ENCODE measurements around the gene MRPL24. TPM values are rescaled to one million over a fixed set of nuclear protein-coding genes. Genes with fewer than 3 reads are reported as not detected.

The MRPL24 gene
- total and polyA plus RNA-seq, 9 of the 15 experiments (the other 6 are each of a cell fraction or from before 2014, with no cell fraction given) = 74.3 to 267 (median 113) TPM

- TF ChIP-seq E2F6 (IDR thresholded peaks at IDR 0.05; ENCODE audit: borderline replicate concordance in 1 of 2, extremely low read depth in 1 of 2, insufficient read depth in 1 of 2, insufficient read length in 1 of 2, low read depth in 1 of 2, low read length in 1 of 2, poor library complexity in 1 of 2, severe bottlenecking in 1 of 2) (peak in 1 of 2 experiments; percentile 3), KDM5B (IDR thresholded peaks at IDR 0.05; ENCODE audit: insufficient replicate concordance, low read depth, low read length) (peak; percentile 49), NFXL1 (CRISPR knock-in tag; IDR thresholded peaks at IDR 0.05) (no peak), SIN3A (IDR thresholded peaks at IDR 0.05; ENCODE audit: borderline replicate concordance in 2 of 2, control insufficient read depth in 1 of 2, low read depth in 2 of 2, low read length in 2 of 2) (peak; percentile 39 to 70; a peak in 1 of 4 replicates), ZFP30 (CRISPR knock-in tag; IDR thresholded peaks at IDR 0.05; ENCODE audit: borderline replicate concordance) (no peak)
These were observed 9.3 kb upstream of the MRPL24 start (continued) for GRCh38 chr1:156750191-156750672.

DNA sequence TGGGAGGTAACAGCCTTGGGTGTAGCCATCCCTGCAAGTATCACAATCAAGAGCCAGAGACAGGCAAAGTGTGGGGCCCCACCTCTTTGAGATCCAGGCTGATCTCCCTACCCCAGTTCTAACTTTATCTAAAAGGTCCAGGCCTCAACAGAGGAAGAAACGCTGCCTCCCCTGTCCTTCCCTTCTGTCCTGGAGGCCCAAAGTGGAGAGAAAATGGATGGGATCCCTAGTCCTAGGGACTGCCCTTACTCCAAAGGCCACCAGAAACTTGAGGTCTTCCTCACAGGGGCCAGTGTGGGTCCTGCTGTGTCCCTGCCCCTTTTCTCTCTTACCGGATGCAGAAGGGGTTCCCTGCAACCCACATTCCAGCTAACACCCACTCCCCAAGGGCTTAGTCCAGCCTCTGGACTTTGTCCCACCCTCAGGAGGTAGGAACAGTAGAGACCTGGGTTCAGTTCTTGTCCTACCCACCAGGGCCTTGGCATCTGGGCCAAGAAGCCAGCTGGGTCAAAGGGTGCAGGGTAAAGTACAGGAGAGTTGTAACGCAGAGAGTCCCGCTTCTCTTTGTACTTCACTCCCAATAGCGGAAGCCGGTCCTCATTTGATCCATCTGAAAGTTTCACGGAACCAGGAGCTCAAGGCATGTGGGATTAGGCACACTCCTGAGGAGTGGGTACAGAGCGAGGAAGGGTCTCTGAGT lies 8.7 kb upstream of the MRPL24 start:
- POLR2A ChIA-PET = interaction anchor here (0.6 to 1.1 kb wide), 3 partner anchors 8 to 365 kb away, joined by 3 to 7 read pairs (median 4); partner anchors contain the start of gene MRPL24
- ATAC-seq (peak; percentile 33), FAIRE-seq (peak; percentile 81), DNase-seq (ENCODE audit: extremely low read depth in 1 of 4, low spot score in 3 of 4) (peak in 2 of 4 experiments; percentile 62 to 78)
- no peaks in the 10 kb centered on the region for H3K9me1 ChIP-seq (ENCODE audit: control insufficient read depth, insufficient read depth, low read length)
- peak overlapping the region; percentile 94 to 96 for H3K9ac ChIP-seq (ENCODE audit: insufficient read depth in 1 of 2, low read depth in 2 of 2, low read length in 2 of 2)
- CTCF ChIA-PET (ENCODE audit: low intra/inter-chr PET ratio) = no interaction called here
- peaks cover 47% of the 10 kb centered on the region for H3K36me3 ChIP-seq (ENCODE audit: control insufficient read depth, insufficient read depth, low read length)
- BruUV-seq (replicated peaks) = no TSS peak
- no peak overlapping the region for H2AFZ ChIP-seq (ENCODE audit: low read depth, low read length)
- peak overlapping the region; percentile 95 for H3K4me3 ChIP-seq
- no peaks in the 10 kb centered on the region for H3K27me3 ChIP-seq (ENCODE audit: control insufficient read depth in 2 of 2, insufficient read depth in 2 of 2, low read length in 2 of 2)
- in situ Hi-C loops (cut with MboI) (loop anchor here (25.0 kb wide), 1 partner anchor 1437 kb away; the partner anchor contains the start of genes FDPS, PKLR and RUSC1), intact Hi-C loops (cut with micrococcal nuclease) (loop anchor here (2.0 kb wide), 1 partner anchor 17 kb away; the partner anchor contains the start of gene PRCC)
- no peaks in the 10 kb centered on the region for H3K9me3 ChIP-seq (replicated peaks; ENCODE audit: control insufficient read depth, insufficient read depth, low read depth, low read length)
- WGBS (ENCODE audit: insufficient coverage, low coverage, missing lambda C conversion rate) = 0% methylated on average over 8 of the region's 8 CpGs
- peaks cover 26% of the 10 kb centered on the region for H4K20me1 ChIP-seq (replicated peaks; ENCODE audit: control insufficient read depth, insufficient read depth, low read length)
- peaks cover 90% of the 10 kb centered on the region for H3K79me2 ChIP-seq (ENCODE audit: control insufficient read depth, insufficient read depth, low read length)
- peaks cover 34 to 39% of the 10 kb centered on the region in 2 experiments for H3K4me1 ChIP-seq (replicated peaks in 1 of 2; ENCODE audit: control insufficient read depth in 2 of 2, insufficient read depth in 2 of 2, low read length in 2 of 2)
- peak overlapping the region; percentile 97 for H3K4me2 ChIP-seq (ENCODE audit: insufficient read depth, low read length)
- peak overlapping the region; percentile 89 for H3K27ac ChIP-seq (ENCODE audit: extremely low read depth, low read depth, low read length)
- TF ChIP-seq POLR2AphosphoS5 (IDR thresholded peaks at IDR 0.05; ENCODE audit: control insufficient read depth, insufficient read depth, low read depth, low read length) (peak; percentile 17; the same call in 1 of the 2 replicates), POLR2AphosphoS2 (IDR thresholded peaks at IDR 0.05; ENCODE audit: low read length) (no peak), HMGN3 (IDR thresholded peaks at IDR 0.05; ENCODE audit: borderline replicate concordance, extremely low read depth, insufficient read length, low read depth, low read length) (no peak), MAZ (CRISPR knock-in tag; conservative IDR thresholded peaks at IDR 0.05 in 1 of 2, IDR thresholded peaks at IDR 0.05 in 1 of 2) (no peak), RBFOX2 (IDR thresholded peaks at IDR 0.05; ENCODE audit: low read depth, low read length) (no peak), HDAC6 (IDR thresholded peaks at IDR 0.05; ENCODE audit: low read depth, low read length) (no peak), SRSF9 (IDR thresholded peaks at IDR 0.05; ENCODE audit: borderline replicate concordance, low read depth, low read length) (no peak)
